GM23248 (cell line): Measurements from ENCODE around the gene ACSS3.

Experiments
- EZH2 ChIP-seq: fragments of 200-600 bp; sonication (generic); IDR thresholded peaks from 2 replicates; pipeline ENCODE4 v1.6.1; 2018; ENCODE audit warnings: antibody characterized with exemption, mild to moderate bottlenecking; ENCODE audit not compliant: insufficient read depth, poor library complexity, severe bottlenecking
- EZH2phosphoT487 ChIP-seq: fragments of 200-600 bp; sonication (generic); IDR thresholded peaks from 2 replicates; pipeline ENCODE4 v1.6.1; 2018; ENCODE audit warnings: antibody characterized with exemption, moderate library complexity, mild to moderate bottlenecking, low read depth; ENCODE audit not compliant: insufficient read depth

- TF ChIP-seq EZH2phosphoT487 (no peak), EZH2 (no peak)
Measured at GRCh38 chr12:81208187-81208911, 130.5 kb downstream of the ACSS3 start.
